ENCODE measurements around the gene KLHDC3. TPM values are rescaled to one million over a fixed set of nuclear protein-coding genes. Genes with fewer than 3 reads are reported as not detected.

KLHDC3 gene
- total RNA-seq, 1 donor from 2014 or later: 67.4 TPM

DNA sequence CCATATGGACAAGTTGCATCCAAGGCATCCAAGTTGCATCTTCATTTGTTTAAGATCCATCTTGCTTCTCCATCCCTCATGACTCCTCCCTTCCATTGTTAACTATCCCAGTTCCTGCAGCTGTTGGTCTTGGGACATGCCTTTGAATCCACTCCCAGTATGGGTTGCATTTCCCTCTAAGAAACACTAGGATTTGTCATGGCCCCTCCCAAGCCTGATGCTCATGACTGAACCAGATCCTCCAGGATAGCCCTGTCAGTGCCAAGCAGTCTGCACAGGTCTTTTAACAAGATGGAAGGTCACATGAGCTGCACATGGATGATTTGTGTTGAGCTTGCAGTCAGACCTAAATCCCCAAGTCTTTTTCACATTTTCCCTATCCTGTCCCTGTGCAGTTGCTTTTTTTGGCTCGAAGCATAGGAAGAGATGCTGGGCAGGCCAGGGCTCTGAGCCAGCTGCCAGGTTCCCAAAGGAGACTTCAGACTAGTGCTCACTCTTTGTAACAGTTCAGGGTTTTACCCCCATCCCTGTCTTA lies 25.5 kb upstream of the KLHDC3 start:
- peaks cover 13% of the 10 kb centered on the region for H3K36me3 Mint-ChIP-seq (ENCODE audit: low read depth, unreplicated experiment)
- H4K20me1 ChIP-seq (ENCODE audit: insufficient read depth, low read length): peaks cover 61% of the 10 kb centered on the region
- peaks cover 53% of the 10 kb centered on the region for H3K79me2 ChIP-seq (ENCODE audit: insufficient read depth, low read length)
- no peaks in the 10 kb centered on the region for H3K27me3 ChIP-seq (ENCODE audit: insufficient read depth, low read length)
- no peak overlapping the region for H2AFZ ChIP-seq (ENCODE audit: low read depth, low read length)
- H3K27me3 Mint-ChIP-seq (ENCODE audit: low read depth, unreplicated experiment): no peaks in the 10 kb centered on the region
- H3K4me2 ChIP-seq (ENCODE audit: low read length): no peak overlapping the region
- DNase-seq (ENCODE audit: low read depth): peak; percentile 12
- no peaks in the 10 kb centered on the region for H3K9me3 Mint-ChIP-seq (ENCODE audit: unreplicated experiment)
- H3K4me1 Mint-ChIP-seq (ENCODE audit: low read depth, unreplicated experiment): peaks cover 27% of the 10 kb centered on the region
- no peaks in the 10 kb centered on the region for H3K9me3 ChIP-seq (ENCODE audit: insufficient read depth, low read depth, low read length)
- H3K27ac ChIP-seq (ENCODE audit: low read depth, low read length): no peak overlapping the region
- H3K36me3 ChIP-seq (ENCODE audit: insufficient read depth, low read length): peaks cover 10% of the 10 kb centered on the region
- peaks cover 21% of the 10 kb centered on the region for H3K4me1 ChIP-seq (ENCODE audit: insufficient read depth, low read length)
- H3K4me3 ChIP-seq (ENCODE audit: insufficient read depth, low read depth, low read length): no peak overlapping the region
- no peak overlapping the region for H3K9ac ChIP-seq (ENCODE audit: low read length)
- H3K4me3 Mint-ChIP-seq (ENCODE audit: unreplicated experiment): no peak overlapping the region
- TF ChIP-seq, protein P1, sequence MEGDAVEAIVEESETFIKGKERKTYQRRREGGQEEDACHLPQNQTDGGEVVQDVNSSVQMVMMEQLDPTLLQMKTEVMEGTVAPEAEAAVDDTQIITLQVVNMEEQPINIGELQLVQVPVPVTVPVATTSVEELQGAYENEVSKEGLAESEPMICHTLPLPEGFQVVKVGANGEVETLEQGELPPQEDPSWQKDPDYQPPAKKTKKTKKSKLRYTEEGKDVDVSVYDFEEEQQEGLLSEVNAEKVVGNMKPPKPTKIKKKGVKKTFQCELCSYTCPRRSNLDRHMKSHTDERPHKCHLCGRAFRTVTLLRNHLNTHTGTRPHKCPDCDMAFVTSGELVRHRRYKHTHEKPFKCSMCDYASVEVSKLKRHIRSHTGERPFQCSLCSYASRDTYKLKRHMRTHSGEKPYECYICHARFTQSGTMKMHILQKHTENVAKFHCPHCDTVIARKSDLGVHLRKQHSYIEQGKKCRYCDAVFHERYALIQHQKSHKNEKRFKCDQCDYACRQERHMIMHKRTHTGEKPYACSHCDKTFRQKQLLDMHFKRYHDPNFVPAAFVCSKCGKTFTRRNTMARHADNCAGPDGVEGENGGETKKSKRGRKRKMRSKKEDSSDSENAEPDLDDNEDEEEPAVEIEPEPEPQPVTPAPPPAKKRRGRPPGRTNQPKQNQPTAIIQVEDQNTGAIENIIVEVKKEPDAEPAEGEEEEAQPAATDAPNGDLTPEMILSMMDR (IDR thresholded peaks at IDR 0.05; ENCODE audit: insufficient read depth, low read depth, low read length): no peak
- no peak for TF ChIP-seq EZH2 (IDR thresholded peaks at IDR 0.05; ENCODE audit: insufficient read depth, low read length)
- no peak for FAIRE-seq
- H3K27ac Mint-ChIP-seq (ENCODE audit: unreplicated experiment): no peak overlapping the region

DNA sequence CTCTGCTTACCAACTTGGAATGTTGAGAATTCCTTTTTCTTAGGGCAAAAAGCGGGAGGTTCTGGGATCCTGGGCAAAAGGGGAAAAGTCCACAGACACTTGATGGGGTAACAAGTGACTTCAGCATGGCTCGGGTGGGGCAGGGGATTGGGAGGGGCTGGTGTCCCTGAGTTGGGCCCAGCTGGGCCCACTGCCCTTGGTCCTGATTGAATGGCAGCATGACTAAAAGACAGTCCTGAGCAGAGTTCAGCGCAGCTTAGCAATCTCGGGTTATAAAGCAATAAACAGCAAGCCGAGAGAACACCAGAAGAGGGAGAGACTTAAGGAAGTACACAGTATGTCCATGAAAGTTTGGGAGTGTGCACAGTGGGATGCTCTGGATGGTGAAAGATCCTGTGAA lies 24.1 kb upstream of the KLHDC3 start:
- H3K9me3 Mint-ChIP-seq (ENCODE audit: unreplicated experiment): no peaks in the 10 kb centered on the region
- no peaks in the 10 kb centered on the region for H3K27me3 Mint-ChIP-seq (ENCODE audit: low read depth, unreplicated experiment)
- H3K4me2 ChIP-seq (ENCODE audit: low read length): no peak overlapping the region
- H3K4me3 Mint-ChIP-seq (ENCODE audit: unreplicated experiment): no peak overlapping the region
- H3K4me3 ChIP-seq (ENCODE audit: insufficient read depth, low read depth, low read length): no peak overlapping the region
- peaks cover 17% of the 10 kb centered on the region for H3K4me1 ChIP-seq (ENCODE audit: insufficient read depth, low read length)
- no peak overlapping the region for H3K27ac ChIP-seq (ENCODE audit: low read depth, low read length)
- FAIRE-seq (no peak), DNase-seq (ENCODE audit: low read depth) (no peak)
- peaks cover 52% of the 10 kb centered on the region for H3K79me2 ChIP-seq (ENCODE audit: insufficient read depth, low read length)
- H3K36me3 ChIP-seq (ENCODE audit: insufficient read depth, low read length): peaks cover 12% of the 10 kb centered on the region
- TF ChIP-seq, protein P1 (IDR thresholded peaks at IDR 0.05; ENCODE audit: insufficient read depth, low read depth, low read length): no peak
- TF ChIP-seq EZH2 (IDR thresholded peaks at IDR 0.05; ENCODE audit: insufficient read depth, low read length): no peak
- no peak overlapping the region for H2AFZ ChIP-seq (ENCODE audit: low read depth, low read length)
- peaks cover 63% of the 10 kb centered on the region for H4K20me1 ChIP-seq (ENCODE audit: insufficient read depth, low read length)
- no peak overlapping the region for H3K27ac Mint-ChIP-seq (ENCODE audit: unreplicated experiment)
- H3K27me3 ChIP-seq (ENCODE audit: insufficient read depth, low read length): no peaks in the 10 kb centered on the region
- peaks cover 14% of the 10 kb centered on the region for H3K36me3 Mint-ChIP-seq (ENCODE audit: low read depth, unreplicated experiment)
- peaks cover 27% of the 10 kb centered on the region for H3K4me1 Mint-ChIP-seq (ENCODE audit: low read depth, unreplicated experiment)
- no peaks in the 10 kb centered on the region for H3K9me3 ChIP-seq (ENCODE audit: insufficient read depth, low read depth, low read length)
- no peak overlapping the region for H3K9ac ChIP-seq (ENCODE audit: low read length)

DNA sequence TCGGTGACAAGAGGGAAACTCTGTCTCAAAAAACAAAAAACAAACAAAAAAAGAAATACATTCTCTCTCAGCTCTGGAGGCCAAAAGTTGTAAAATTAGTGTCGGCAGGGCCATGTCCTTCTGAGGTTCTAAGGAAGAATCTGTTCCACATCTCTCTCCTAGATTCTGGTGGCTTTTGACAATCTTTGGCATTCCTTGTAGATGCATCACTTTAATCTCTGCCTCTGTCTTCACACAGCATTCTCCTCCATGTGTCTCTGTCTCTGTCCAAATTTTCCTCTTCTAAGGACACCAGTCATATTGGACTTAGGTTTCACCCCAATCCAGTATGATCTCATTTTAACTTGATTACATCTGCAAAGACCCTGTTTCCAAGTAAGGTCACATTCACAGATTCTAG lies 20.6 kb upstream of the KLHDC3 start:
- Histone ChIP-seq H3K4me3 (ENCODE audit: insufficient read depth, low read depth, low read length) (no peak overlapping the region), H2AFZ (ENCODE audit: low read depth, low read length) (no peak overlapping the region), H3K9ac (ENCODE audit: low read length) (no peak overlapping the region), H3K9me3 (ENCODE audit: insufficient read depth, low read depth, low read length) (no peaks in the 10 kb centered on the region), H3K36me3 (ENCODE audit: insufficient read depth, low read length) (peaks cover 12% of the 10 kb centered on the region), H3K4me2 (ENCODE audit: low read length) (no peak overlapping the region), H3K4me1 (ENCODE audit: insufficient read depth, low read length) (no peaks in the 10 kb centered on the region), H4K20me1 (ENCODE audit: insufficient read depth, low read length) (peaks cover 29% of the 10 kb centered on the region), H3K27me3 (ENCODE audit: insufficient read depth, low read length) (no peaks in the 10 kb centered on the region), H3K79me2 (ENCODE audit: insufficient read depth, low read length) (peaks cover 28% of the 10 kb centered on the region), H3K27ac (ENCODE audit: low read depth, low read length) (no peak overlapping the region)
- FAIRE-seq: peak; percentile 47
- DNase-seq (ENCODE audit: low read depth): no peak
- no peak overlapping the region for H3K4me3 Mint-ChIP-seq (ENCODE audit: unreplicated experiment)
- H3K27ac Mint-ChIP-seq (ENCODE audit: unreplicated experiment): peak overlapping the region; percentile 13
- H3K27me3 Mint-ChIP-seq (ENCODE audit: low read depth, unreplicated experiment): no peaks in the 10 kb centered on the region
- H3K9me3 Mint-ChIP-seq (ENCODE audit: unreplicated experiment): no peaks in the 10 kb centered on the region
- peaks cover 4% of the 10 kb centered on the region for H3K4me1 Mint-ChIP-seq (ENCODE audit: low read depth, unreplicated experiment)
- peaks cover 12% of the 10 kb centered on the region for H3K36me3 Mint-ChIP-seq (ENCODE audit: low read depth, unreplicated experiment)
- TF ChIP-seq EZH2 (IDR thresholded peaks at IDR 0.05; ENCODE audit: insufficient read depth, low read length): no peak
- TF ChIP-seq, protein P1 (IDR thresholded peaks at IDR 0.05; ENCODE audit: insufficient read depth, low read depth, low read length): no peak

Data from astrocyte (in vitro differentiated cells and primary cell).